ENCODE results near the gene OR5B2. TPM values are rescaled to one million over a fixed set of nuclear protein-coding genes. Genes with fewer than 3 reads are reported as not detected.

The OR5B2 gene
- total and polyA plus RNA-seq, 2 experiments from 2014 or later: not detected

DNA sequence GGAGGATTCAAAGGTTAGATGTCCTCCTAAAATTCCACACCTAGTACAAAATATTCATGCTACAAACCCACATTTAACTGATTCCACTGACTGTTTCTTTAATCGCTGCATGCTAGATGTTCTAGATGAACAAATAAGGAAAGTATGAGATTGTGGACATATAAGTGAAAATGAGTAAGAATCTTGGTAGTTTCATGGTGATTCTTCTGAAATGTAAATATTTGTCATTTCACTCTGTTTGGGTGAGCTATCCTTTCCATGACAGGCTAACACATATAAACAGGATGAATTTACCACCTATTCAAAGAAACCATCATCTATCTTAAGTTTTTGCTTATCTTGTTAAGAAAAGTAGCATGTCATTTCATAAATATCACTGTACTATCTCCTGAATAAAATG is 36.0 kb downstream of the OR5B2 start:
- H3K36me3 ChIP-seq: no peaks in the 10 kb centered on the region
- no peak overlapping the region for H3K27ac ChIP-seq
- H3K4me1 ChIP-seq (ENCODE audit: low read depth): no peaks in the 10 kb centered on the region
- H3K9me3 ChIP-seq (ENCODE audit: low read depth): no peaks in the 10 kb centered on the region
- H3K4me3 ChIP-seq: no peak overlapping the region
- H3K27me3 ChIP-seq: no peaks in the 10 kb centered on the region
- TF ChIP-seq, protein P1, sequence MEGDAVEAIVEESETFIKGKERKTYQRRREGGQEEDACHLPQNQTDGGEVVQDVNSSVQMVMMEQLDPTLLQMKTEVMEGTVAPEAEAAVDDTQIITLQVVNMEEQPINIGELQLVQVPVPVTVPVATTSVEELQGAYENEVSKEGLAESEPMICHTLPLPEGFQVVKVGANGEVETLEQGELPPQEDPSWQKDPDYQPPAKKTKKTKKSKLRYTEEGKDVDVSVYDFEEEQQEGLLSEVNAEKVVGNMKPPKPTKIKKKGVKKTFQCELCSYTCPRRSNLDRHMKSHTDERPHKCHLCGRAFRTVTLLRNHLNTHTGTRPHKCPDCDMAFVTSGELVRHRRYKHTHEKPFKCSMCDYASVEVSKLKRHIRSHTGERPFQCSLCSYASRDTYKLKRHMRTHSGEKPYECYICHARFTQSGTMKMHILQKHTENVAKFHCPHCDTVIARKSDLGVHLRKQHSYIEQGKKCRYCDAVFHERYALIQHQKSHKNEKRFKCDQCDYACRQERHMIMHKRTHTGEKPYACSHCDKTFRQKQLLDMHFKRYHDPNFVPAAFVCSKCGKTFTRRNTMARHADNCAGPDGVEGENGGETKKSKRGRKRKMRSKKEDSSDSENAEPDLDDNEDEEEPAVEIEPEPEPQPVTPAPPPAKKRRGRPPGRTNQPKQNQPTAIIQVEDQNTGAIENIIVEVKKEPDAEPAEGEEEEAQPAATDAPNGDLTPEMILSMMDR (IDR thresholded peaks at IDR 0.05; ENCODE audit: low read depth, low read length): no peak
- no peak for DNase-seq (ENCODE audit: low read depth in 1 of 2, low spot score in 1 of 2)

GRCh38 chr11:58390551-58391063 is 37.3 kb downstream of the OR5B2 start:
- DNase-seq (ENCODE audit: low read depth in 1 of 2, low spot score in 1 of 2): no peak
- no peaks in the 10 kb centered on the region for H3K36me3 ChIP-seq
- no peak overlapping the region for H3K4me3 ChIP-seq
- H3K9me3 ChIP-seq (ENCODE audit: low read depth): no peaks in the 10 kb centered on the region
- TF ChIP-seq, protein P1 (IDR thresholded peaks at IDR 0.05; ENCODE audit: low read depth, low read length): no peak
- H3K4me1 ChIP-seq (ENCODE audit: low read depth): no peaks in the 10 kb centered on the region
- no peaks in the 10 kb centered on the region for H3K27me3 ChIP-seq
- no peak overlapping the region for H3K27ac ChIP-seq

Other genes with a start within 250 kb of the OR5B2 start
- gene OR9Q2, start 239.1 kb downstream of the OR5B2 start, total RNA-seq: not detected in 2 replicates
- gene OR9Q2, start 239.1 kb downstream of the OR5B2 start, polyA plus RNA-seq: not detected in 2 replicates
- not detected in 2 replicates for gene OR1S2, start 224.0 kb downstream of the OR5B2 start, total RNA-seq
- not detected in 2 replicates for gene OR1S2, start 224.0 kb downstream of the OR5B2 start, polyA plus RNA-seq
- not detected in 2 replicates for gene OR1S1, start 215.4 kb downstream of the OR5B2 start, total RNA-seq
- not detected in 2 replicates for gene OR1S1, start 215.4 kb downstream of the OR5B2 start, polyA plus RNA-seq
- not detected in 2 replicates for gene OR10Q1, start 199.2 kb downstream of the OR5B2 start, total RNA-seq
- gene OR10Q1, start 199.2 kb downstream of the OR5B2 start, polyA plus RNA-seq: not detected in 2 replicates
- not detected in 2 replicates for gene OR10W1, start 159.9 kb downstream of the OR5B2 start, total RNA-seq
- not detected in 2 replicates for gene OR10W1, start 159.9 kb downstream of the OR5B2 start, polyA plus RNA-seq
- gene OR5B17, start 69.1 kb downstream of the OR5B2 start, total RNA-seq: not detected in 2 replicates
- gene OR5B17, start 69.1 kb downstream of the OR5B2 start, polyA plus RNA-seq: not detected in 2 replicates
- gene OR5B3, start 21.2 kb downstream of the OR5B2 start, total RNA-seq: not detected in 2 replicates
- gene OR5B3, start 21.2 kb downstream of the OR5B2 start, polyA plus RNA-seq: not detected in 2 replicates
- gene OR5B12, start 14.1 kb upstream of the OR5B2 start, total RNA-seq: not detected in 2 replicates
- not detected in 2 replicates for gene OR5B12, start 14.1 kb upstream of the OR5B2 start, polyA plus RNA-seq
- not detected in 2 replicates for gene OR5B21, start 80.0 kb upstream of the OR5B2 start, total RNA-seq
- not detected in 2 replicates for gene OR5B21, start 80.0 kb upstream of the OR5B2 start, polyA plus RNA-seq
- gene LPXN, start 147.7 kb upstream of the OR5B2 start, total RNA-seq: 3.5 and 4.1 TPM in 2 replicates
- gene LPXN, start 147.7 kb upstream of the OR5B2 start, polyA plus RNA-seq: 3.0 TPM in 2 replicates
- gene ZFP91, start 150.9 kb upstream of the OR5B2 start, total RNA-seq: 17.3 and 22.6 TPM in 2 replicates
- 12.3 and 19.6 TPM in 2 replicates for gene ZFP91, start 150.9 kb upstream of the OR5B2 start, polyA plus RNA-seq
- 0.33 and 0.63 TPM in 2 replicates for gene CNTF, start 194.5 kb upstream of the OR5B2 start, total RNA-seq
- gene CNTF, start 194.5 kb upstream of the OR5B2 start, polyA plus RNA-seq: 0.23 TPM in 1 of 2 replicates, not detected in the other